ENCODE data around the gene TPH2. TPM values are rescaled to one million over a fixed set of nuclear protein-coding genes. Genes with fewer than 3 reads are reported as not detected.

The TPH2 gene
- total and polyA plus RNA-seq, 4 donors: not detected

DNA sequence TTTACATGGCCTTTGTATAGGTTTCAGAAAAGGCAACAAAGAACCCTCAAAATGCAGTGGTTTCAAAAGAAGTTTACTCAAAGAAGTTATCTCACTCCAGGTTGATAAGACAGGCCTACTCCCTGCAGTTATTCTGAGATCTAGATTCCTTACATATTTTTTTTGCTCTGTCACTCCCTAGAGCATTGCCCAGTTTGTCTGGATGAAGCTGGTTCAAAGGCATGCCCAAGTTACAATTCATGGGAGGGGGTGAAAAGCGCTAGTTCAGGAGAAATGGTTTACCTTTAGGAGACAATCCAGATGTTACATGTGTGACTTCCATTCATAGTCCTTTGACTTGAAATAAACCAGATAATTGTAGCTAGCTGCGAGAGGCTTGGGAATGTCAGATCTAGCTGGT lies 115.0 kb downstream of the TPH2 start:
- Histone ChIP-seq H3K27ac (ENCODE audit: low read depth in 1 of 2, low read length in 2 of 2) (no peak overlapping the region), H3K36me3 (ENCODE audit: control insufficient read depth in 4 of 4, insufficient read depth in 3 of 4, low read depth in 1 of 4, low read length in 3 of 4) (no peaks in the 10 kb centered on the region), H3K9ac (ENCODE audit: low read depth in 1 of 2, low read length in 2 of 2) (no peak overlapping the region), H3K4me3 (ENCODE audit: low read depth in 1 of 3, low read length in 3 of 3) (no peak overlapping the region), H3K4me1 (ENCODE audit: control insufficient read depth in 4 of 4, insufficient read depth in 4 of 4, low read length in 3 of 4) (no peaks in the 10 kb centered on the region), H3K27me3 (ENCODE audit: control insufficient read depth in 4 of 4, insufficient read depth in 4 of 4, low read length in 3 of 4) (peaks cover 0 to 10% (median 0%) of the 10 kb centered on the region in 4 donors), H3K9me3 (ENCODE audit: control insufficient read depth in 4 of 4, low read length in 3 of 4) (no peaks in the 10 kb centered on the region)
- DNase-seq (ENCODE audit: low spot score): no peak
- TF ChIP-seq FOXA2 (IDR thresholded peaks at IDR 0.05): no peak
- TF ChIP-seq, protein P1, sequence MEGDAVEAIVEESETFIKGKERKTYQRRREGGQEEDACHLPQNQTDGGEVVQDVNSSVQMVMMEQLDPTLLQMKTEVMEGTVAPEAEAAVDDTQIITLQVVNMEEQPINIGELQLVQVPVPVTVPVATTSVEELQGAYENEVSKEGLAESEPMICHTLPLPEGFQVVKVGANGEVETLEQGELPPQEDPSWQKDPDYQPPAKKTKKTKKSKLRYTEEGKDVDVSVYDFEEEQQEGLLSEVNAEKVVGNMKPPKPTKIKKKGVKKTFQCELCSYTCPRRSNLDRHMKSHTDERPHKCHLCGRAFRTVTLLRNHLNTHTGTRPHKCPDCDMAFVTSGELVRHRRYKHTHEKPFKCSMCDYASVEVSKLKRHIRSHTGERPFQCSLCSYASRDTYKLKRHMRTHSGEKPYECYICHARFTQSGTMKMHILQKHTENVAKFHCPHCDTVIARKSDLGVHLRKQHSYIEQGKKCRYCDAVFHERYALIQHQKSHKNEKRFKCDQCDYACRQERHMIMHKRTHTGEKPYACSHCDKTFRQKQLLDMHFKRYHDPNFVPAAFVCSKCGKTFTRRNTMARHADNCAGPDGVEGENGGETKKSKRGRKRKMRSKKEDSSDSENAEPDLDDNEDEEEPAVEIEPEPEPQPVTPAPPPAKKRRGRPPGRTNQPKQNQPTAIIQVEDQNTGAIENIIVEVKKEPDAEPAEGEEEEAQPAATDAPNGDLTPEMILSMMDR (IDR thresholded peaks at IDR 0.05; ENCODE audit: low read depth, low read length, missing input control): no peak
- TF ChIP-seq, protein P2, sequence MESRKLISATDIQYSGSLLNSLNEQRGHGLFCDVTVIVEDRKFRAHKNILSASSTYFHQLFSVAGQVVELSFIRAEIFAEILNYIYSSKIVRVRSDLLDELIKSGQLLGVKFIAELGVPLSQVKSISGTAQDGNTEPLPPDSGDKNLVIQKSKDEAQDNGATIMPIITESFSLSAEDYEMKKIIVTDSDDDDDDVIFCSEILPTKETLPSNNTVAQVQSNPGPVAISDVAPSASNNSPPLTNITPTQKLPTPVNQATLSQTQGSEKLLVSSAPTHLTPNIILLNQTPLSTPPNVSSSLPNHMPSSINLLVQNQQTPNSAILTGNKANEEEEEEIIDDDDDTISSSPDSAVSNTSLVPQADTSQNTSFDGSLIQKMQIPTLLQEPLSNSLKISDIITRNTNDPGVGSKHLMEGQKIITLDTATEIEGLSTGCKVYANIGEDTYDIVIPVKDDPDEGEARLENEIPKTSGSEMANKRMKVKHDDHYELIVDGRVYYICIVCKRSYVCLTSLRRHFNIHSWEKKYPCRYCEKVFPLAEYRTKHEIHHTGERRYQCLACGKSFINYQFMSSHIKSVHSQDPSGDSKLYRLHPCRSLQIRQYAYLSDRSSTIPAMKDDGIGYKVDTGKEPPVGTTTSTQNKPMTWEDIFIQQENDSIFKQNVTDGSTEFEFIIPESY (IDR thresholded peaks at IDR 0.05): no peak
- TF ChIP-seq TAF1 (conservative IDR thresholded peaks at IDR 0.05): no peak
- TF ChIP-seq SP1 (IDR thresholded peaks at IDR 0.05): no peak
- no peak for TF ChIP-seq HNF4G (IDR thresholded peaks at IDR 0.05)
- TF ChIP-seq YY1 (IDR thresholded peaks at IDR 0.05): no peak
- 76% methylated on average over 2 of the region's 2 CpGs for WGBS

DNA sequence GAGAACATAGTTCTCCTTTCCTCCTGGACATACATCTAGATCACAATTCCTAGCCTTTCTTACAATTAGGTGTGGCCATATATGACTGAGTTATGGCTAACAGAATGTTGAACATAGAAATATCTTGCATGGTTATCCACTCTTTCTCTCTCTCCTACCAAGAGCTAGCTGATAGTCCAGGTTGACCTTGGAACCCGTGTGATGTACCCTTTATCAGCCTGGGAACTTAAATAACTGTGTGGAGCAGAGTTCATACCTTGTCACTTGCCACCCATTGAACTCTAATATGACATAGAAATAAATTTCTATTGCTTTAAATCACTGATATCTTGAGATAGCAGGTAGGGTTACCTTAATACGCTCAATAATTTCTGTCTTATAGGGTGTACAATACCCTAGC lies 115.9 kb downstream of the TPH2 start:
- Histone ChIP-seq H3K9me3 (ENCODE audit: control insufficient read depth in 4 of 4, low read length in 3 of 4) (no peaks in the 10 kb centered on the region), H3K27ac (ENCODE audit: low read depth in 1 of 2, low read length in 2 of 2) (no peak overlapping the region), H3K9ac (ENCODE audit: low read depth in 1 of 2, low read length in 2 of 2) (no peak overlapping the region), H3K4me1 (ENCODE audit: control insufficient read depth in 4 of 4, insufficient read depth in 4 of 4, low read length in 3 of 4) (no peaks in the 10 kb centered on the region), H3K27me3 (ENCODE audit: control insufficient read depth in 4 of 4, insufficient read depth in 4 of 4, low read length in 3 of 4) (peaks cover 0 to 10% (median 0%) of the 10 kb centered on the region in 4 donors), H3K4me3 (ENCODE audit: low read depth in 1 of 3, low read length in 3 of 3) (no peak overlapping the region), H3K36me3 (ENCODE audit: control insufficient read depth in 4 of 4, insufficient read depth in 3 of 4, low read depth in 1 of 4, low read length in 3 of 4) (no peaks in the 10 kb centered on the region)
- no peak for DNase-seq (ENCODE audit: low spot score)
- 44% methylated on average over 2 of the region's 2 CpGs for WGBS
- TF ChIP-seq FOXA2 (IDR thresholded peaks at IDR 0.05) (no peak), NR2F2 (IDR thresholded peaks at IDR 0.05) (no peak), EGR1 (IDR thresholded peaks at IDR 0.05; ENCODE audit: low read depth in 2 of 2) (no peak), HNF4G (IDR thresholded peaks at IDR 0.05) (no peak), YY1 (IDR thresholded peaks at IDR 0.05) (no peak), JUND (IDR thresholded peaks at IDR 0.05) (no peak), SP1 (IDR thresholded peaks at IDR 0.05) (no peak), RXRA (IDR thresholded peaks at IDR 0.05) (no peak), GABPA (IDR thresholded peaks at IDR 0.05 in 1 of 2, conservative IDR thresholded peaks at IDR 0.05 in 1 of 2) (no peak), HNF4A (conservative IDR thresholded peaks at IDR 0.05) (no peak), RAD21 (IDR thresholded peaks at IDR 0.05) (no peak), FOXA1 (IDR thresholded peaks at IDR 0.05) (no peak)
- TF ChIP-seq, protein P3, sequence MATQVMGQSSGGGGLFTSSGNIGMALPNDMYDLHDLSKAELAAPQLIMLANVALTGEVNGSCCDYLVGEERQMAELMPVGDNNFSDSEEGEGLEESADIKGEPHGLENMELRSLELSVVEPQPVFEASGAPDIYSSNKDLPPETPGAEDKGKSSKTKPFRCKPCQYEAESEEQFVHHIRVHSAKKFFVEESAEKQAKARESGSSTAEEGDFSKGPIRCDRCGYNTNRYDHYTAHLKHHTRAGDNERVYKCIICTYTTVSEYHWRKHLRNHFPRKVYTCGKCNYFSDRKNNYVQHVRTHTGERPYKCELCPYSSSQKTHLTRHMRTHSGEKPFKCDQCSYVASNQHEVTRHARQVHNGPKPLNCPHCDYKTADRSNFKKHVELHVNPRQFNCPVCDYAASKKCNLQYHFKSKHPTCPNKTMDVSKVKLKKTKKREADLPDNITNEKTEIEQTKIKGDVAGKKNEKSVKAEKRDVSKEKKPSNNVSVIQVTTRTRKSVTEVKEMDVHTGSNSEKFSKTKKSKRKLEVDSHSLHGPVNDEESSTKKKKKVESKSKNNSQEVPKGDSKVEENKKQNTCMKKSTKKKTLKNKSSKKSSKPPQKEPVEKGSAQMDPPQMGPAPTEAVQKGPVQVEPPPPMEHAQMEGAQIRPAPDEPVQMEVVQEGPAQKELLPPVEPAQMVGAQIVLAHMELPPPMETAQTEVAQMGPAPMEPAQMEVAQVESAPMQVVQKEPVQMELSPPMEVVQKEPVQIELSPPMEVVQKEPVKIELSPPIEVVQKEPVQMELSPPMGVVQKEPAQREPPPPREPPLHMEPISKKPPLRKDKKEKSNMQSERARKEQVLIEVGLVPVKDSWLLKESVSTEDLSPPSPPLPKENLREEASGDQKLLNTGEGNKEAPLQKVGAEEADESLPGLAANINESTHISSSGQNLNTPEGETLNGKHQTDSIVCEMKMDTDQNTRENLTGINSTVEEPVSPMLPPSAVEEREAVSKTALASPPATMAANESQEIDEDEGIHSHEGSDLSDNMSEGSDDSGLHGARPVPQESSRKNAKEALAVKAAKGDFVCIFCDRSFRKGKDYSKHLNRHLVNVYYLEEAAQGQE (IDR thresholded peaks at IDR 0.05): no peak
- TF ChIP-seq, protein P4, sequence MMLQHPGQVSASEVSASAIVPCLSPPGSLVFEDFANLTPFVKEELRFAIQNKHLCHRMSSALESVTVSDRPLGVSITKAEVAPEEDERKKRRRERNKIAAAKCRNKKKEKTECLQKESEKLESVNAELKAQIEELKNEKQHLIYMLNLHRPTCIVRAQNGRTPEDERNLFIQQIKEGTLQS (IDR thresholded peaks at IDR 0.05): no peak
- TF ChIP-seq, protein P5, sequence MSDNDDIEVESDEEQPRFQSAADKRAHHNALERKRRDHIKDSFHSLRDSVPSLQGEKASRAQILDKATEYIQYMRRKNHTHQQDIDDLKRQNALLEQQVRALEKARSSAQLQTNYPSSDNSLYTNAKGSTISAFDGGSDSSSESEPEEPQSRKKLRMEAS (IDR thresholded peaks at IDR 0.05): no peak
- TF ChIP-seq, protein P1 (IDR thresholded peaks at IDR 0.05; ENCODE audit: low read depth, low read length, missing input control): no peak
- TF ChIP-seq, protein P2 (IDR thresholded peaks at IDR 0.05): no peak

All from liver (tissue), 9 donors.